ENCODE measurements around the gene RUNDC1.
A peak's percentile ranks its signal among the peaks of the same experiment; 100 is the strongest.
"Not testable (repeated sequence)": the region's sequence is repeated elsewhere in the genome, so short reads cannot be mapped to it uniquely, and the experiment has no call there.

The RUNDC1 gene

GRCh38 chr17:42980274-42980765 lies at the start of gene RUNDC1:
RUNDC1 (plus strand) TSS chr17:42980565; CDS start chr17:42980577, 12 bp downstream.
- DNase-seq (ENCODE audit: low read depth in 2 of 2): peak; percentile 45 to 46

GRCh38 chr17:42937712-42938596 lies 42.4 kb upstream of the RUNDC1 start:
- peak; percentile 13 to 16 for DNase-seq (ENCODE audit: low read depth in 2 of 2)

GRCh38 chr17:42944211-42944610 lies 36.2 kb upstream of the RUNDC1 start:
- DNase-seq (ENCODE audit: low read depth in 2 of 2): no peak

GRCh38 chr17:42946812-42947211 lies 33.6 kb upstream of the RUNDC1 start:
- DNase-seq (ENCODE audit: low read depth in 2 of 2): no peak

- no peak for DNase-seq (ENCODE audit: low read depth in 2 of 2)
These were observed 30.2 kb upstream of the RUNDC1 start for GRCh38 chr17:42950044-42950783.

- DNase-seq (ENCODE audit: low read depth in 2 of 2): no peak
These were observed 26.7 kb upstream of the RUNDC1 start for GRCh38 chr17:42953669-42954068.

GRCh38 chr17:42964161-42964932 lies 16.0 kb upstream of the RUNDC1 start, which contains the start of gene AARSD1:
AARSD1 (minus strand) TSS chr17:42964454; CDS start chr17:42964440, 14 bp downstream.
- peak; percentile 74 to 78 for DNase-seq (ENCODE audit: low read depth in 2 of 2)

GRCh38 chr17:42967925-42968324 lies 12.4 kb upstream of the RUNDC1 start:
- no peak for DNase-seq (ENCODE audit: low read depth in 2 of 2)

GRCh38 chr17:42969001-42969581 lies 11.3 kb upstream of the RUNDC1 start:
- DNase-seq (ENCODE audit: low read depth in 2 of 2): no peak

GRCh38 chr17:42971589-42971988 lies 8.8 kb upstream of the RUNDC1 start:
- DNase-seq (ENCODE audit: low read depth in 2 of 2): no peak

- DNase-seq (ENCODE audit: low read depth in 2 of 2): not testable (repeated sequence)
These were observed 7.0 kb upstream of the RUNDC1 start for GRCh38 chr17:42973323-42973722.

- no peak for DNase-seq (ENCODE audit: low read depth in 2 of 2)
These were observed 5.1 kb upstream of the RUNDC1 start for GRCh38 chr17:42975265-42975664.

- DNase-seq (ENCODE audit: low read depth in 2 of 2): not testable (repeated sequence)
These were observed 4.7 kb upstream of the RUNDC1 start for GRCh38 chr17:42975701-42976100.

- no peak for DNase-seq (ENCODE audit: low read depth in 2 of 2)
These were observed 673 bp upstream of the RUNDC1 start, which contains the start of gene PTGES3L for GRCh38 chr17:42979511-42980273. PTGES3L (minus strand) TSS chr17:42980080; CDS start chr17:42980053, 27 bp downstream.

GRCh38 chr17:42980766-42981397 lies 517 bp downstream of the RUNDC1 start:
- no peak for DNase-seq (ENCODE audit: low read depth in 2 of 2)

GRCh38 chr17:42982266-42982665 lies 1.9 kb downstream of the RUNDC1 start:
- DNase-seq (ENCODE audit: low read depth in 2 of 2): no peak

GRCh38 chr17:42985225-42985624 lies 4.9 kb downstream of the RUNDC1 start:
- DNase-seq (ENCODE audit: low read depth in 2 of 2): no peak

- DNase-seq (ENCODE audit: low read depth in 2 of 2): no peak
These were observed 8.8 kb downstream of the RUNDC1 start for GRCh38 chr17:42989141-42989540.

- DNase-seq (ENCODE audit: low read depth in 2 of 2): no peak
These were observed 9.6 kb downstream of the RUNDC1 start for GRCh38 chr17:42989726-42990652.
